NCI-H1694 (cell line): ENCODE results near the gene NMRK2.

Experiments
- DNase-seq: peaks from one replicate; lab custom pipeline; 2025; lab: John Stamatoyannopoulos, UW

Gene NMRK2

DNA sequence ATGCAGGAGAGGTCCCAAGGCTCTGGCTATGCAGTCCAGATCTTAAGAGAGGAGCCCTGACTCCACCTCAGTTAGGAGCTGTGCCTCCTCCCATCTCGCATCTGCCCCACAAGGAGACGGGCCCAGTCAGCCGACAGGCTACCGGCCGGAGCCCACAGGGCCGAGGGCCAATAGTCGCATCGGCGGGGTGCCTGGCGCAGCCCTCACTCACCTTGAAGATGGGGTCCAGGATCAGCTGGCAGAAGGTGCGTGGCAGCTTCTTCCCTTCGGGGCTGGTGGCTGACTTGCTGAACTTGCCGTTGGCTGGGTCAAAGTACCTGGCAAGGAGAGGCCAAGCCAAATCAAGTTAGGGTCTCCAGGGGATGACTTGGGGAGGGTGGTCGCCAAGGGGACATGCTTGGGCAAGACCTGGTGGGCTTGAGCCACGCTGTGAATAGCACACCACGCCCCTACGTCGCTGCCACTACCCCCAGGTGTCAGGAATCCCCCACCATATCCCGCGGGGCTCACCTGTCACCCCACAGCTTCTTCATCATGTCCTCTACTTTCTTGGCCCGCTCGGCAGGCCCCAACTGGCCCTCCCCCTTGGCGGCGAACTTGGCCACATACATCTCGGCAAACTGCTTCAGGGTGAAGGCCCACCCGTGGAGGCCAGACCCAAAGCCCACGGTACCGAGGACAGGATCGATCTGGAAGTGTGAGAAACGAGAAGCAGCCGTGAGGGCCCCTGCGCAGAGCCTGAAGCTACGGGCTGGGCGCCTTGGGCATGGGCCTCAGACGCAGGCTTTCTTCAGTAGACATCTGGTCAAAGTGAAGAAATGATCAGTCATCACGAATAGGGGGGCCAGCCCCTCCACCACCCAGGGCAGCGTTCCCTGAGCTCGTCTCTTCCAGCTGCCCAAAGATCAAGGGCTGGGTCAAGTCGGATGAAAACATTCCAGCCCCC lies 49.1 kb downstream of the NMRK2 start:
- no peak for DNase-seq

DNA sequence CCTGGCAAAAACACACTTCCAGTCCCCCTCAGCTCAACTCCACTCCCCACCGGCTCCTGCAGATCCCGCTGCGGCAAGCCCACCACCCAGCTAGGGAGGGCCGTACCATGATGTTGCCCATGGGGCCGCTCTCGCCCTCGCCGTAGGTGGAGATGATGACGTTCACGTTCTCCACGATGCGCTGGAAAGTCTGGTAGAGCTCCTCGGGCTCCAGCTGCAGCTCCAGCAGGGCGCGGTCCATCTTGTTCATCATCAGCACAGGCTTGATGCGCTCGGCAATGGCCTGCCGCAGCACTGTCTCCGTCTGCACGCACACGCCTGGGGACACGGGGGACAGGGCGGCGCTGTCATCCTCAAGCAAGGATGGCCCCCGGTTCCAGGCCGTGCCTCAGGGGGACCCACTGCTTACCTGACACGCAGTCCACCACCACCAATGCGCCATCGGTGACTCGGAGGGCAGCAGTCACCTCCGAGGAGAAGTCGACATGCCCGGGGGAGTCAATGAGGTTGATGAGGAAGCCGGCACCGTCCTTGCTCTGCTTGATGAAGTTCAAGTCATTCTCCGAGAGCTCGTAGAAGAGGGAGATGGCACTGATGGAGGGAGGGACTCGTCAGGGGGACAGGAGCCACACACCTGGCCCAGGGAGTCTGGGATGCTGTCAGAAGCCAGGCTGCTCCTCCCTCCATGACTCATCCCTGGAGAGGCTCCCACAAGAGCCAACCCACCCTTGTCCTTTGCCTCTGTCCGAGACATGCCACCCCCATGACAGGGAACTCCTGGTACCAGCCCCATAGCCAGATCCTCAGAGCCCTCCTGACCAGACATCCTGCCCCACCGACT lies 50.1 kb downstream of the NMRK2 start:
- DNase-seq = no peak

GRCh38 chr19:3983542-3983914 lies 50.7 kb downstream of the NMRK2 start:
- DNase-seq = no peak

- no peak for DNase-seq
Observed at GRCh38 chr19:3983936-3984583, 51.2 kb downstream of the NMRK2 start.

DNA sequence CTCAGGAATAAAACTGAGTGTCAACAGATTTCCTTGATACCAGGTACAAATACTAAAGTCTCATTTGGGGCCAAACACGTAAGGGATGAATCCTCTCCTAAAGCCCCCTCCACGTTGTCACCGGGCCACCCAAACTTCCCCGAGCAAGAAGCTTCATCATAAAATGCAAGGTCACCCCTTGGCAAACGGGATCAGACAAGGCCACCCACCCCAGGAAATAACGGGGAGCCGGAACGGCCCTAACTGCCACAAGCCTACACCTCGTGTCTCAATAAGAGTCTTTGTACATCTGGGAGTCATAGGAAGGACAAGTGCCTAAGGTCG lies 51.7 kb downstream of the NMRK2 start:
- DNase-seq = no peak

- DNase-seq = peak; percentile 73
Observed at GRCh38 chr19:3984908-3985642, 52.2 kb downstream of the NMRK2 start, which contains the start of gene EEF2. Gene EEF2, minus strand, starts transcription at chr19:3985463. Its CDS starts 83 bp downstream, at chr19:3985380.

DNA sequence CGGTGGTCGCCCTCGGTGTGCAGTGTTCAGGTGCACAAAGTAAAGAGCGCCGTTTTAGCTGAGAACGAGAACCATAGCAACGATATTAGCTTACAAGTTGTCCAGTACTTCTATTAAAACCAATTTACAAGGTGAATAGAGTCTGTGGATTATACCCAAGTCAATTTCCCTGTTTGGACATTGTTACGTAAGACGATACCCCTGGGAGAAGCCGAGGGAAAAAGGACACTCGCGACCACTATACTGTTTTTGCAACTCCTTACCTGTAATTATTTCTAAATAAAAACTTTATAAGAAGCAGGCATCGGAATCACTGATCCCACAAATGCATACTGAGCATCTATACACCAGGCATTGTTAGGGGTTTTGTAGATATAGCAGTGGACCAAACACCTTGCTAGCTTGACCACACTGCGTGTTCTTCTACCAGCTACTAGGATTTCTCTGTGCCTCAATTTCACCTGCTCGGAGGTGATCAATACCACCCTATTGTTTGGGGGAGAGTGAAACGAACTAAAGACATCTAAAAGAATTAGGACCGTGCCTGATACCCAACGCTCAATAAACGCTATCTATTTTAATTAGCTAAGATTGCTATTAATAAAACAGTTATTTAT lies 52.9 kb downstream of the NMRK2 start:
- no peak for DNase-seq

GRCh38 chr19:3986260-3987041 lies 53.6 kb downstream of the NMRK2 start:
- DNase-seq = peak; percentile 75

- DNase-seq = peak; percentile 75
Observed at GRCh38 chr19:3987619-3988371, 54.9 kb downstream of the NMRK2 start.

DNA sequence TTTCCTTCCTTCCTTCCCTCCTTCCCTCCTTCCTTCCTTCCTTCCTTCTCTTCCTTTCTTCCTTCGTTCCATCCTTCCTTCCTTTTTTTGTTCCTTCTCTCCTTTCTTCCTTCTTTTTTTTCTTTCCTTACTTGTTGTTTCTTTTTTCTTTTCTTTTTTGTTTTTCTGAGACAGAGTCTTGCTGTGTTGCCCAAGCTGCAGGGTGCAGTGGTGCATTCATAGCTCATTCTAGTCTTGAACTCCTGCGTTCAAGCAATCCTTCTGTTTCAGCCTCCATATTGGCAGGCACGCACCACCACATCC lies 57.9 kb downstream of the NMRK2 start:
- no peak for DNase-seq
